ENCODE results near the gene ELK3. TPM values are rescaled to one million over a fixed set of nuclear protein-coding genes. Genes with fewer than 3 reads are reported as not detected.

Gene ELK3
- total and polyA plus RNA-seq, 9 of the 15 experiments (the other 6 are each of a cell fraction or from before 2014, with no cell fraction given) = 1.5 to 5.5 (median 2.9) TPM

DNA sequence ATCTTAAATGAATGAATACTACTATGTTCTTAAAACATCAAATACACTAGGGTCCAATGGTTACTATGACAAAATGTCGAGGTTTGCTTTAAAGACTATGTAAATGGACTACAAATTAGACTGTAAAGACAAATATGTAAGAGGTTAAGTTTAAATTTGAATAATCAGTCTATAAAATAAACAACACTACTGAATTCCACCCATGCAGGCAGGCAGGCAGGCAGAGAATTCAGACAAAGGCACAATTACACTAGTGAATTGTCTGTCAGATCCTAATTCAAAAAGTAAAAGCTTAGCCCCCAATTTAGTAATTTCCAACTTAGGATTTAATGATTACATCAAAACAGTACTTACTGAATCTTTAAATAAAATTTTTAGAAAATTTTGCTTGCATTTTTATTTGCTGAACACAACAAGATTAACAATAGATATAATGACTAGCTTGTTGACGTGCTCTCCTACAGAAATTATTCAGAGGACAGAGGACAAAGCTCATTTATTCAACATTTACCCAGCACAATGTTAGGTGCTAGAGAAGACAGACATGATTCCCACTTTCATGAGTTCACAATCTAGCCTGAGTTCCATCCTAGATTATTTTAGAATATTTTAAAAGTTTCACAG, 108.6 kb downstream of the ELK3 start:
- in situ Hi-C loops (cut with MboI) (no loop called here), intact Hi-C loops (cut with micrococcal nuclease) (loop anchor here (10.0 kb wide), 1 partner anchor 212 kb away; no protein-coding TSS in a partner anchor)
- H3K9ac ChIP-seq (ENCODE audit: insufficient read depth in 1 of 2, low read depth in 2 of 2, low read length in 2 of 2) = no peak overlapping the region
- no peak overlapping the region for H3K27ac ChIP-seq (ENCODE audit: extremely low read depth, low read depth, low read length)
- no peak overlapping the region for H3K4me2 ChIP-seq (ENCODE audit: insufficient read depth, low read length)
- no peak overlapping the region for H3K4me3 ChIP-seq
- peaks cover 12% of the 10 kb centered on the region; the same call in 1 of the 3 replicates for H3K36me3 ChIP-seq (ENCODE audit: control insufficient read depth, insufficient read depth, low read length)
- no peaks in the 10 kb centered on the region; the same call in 1 of the 3 replicates for H3K79me2 ChIP-seq (ENCODE audit: control insufficient read depth, insufficient read depth, low read length)
- H2AFZ ChIP-seq (ENCODE audit: low read depth, low read length) = no peak overlapping the region
- CTCF ChIA-PET (ENCODE audit: low intra/inter-chr PET ratio) = interaction anchor here (0.7 to 0.8 kb wide), 2 partner anchors 98 to 215 kb away, joined by 3 to 5 read pairs; no protein-coding TSS in a partner anchor
- TF ChIP-seq L3MBTL2 (IDR thresholded peaks at IDR 0.05) (no peak), SRSF9 (IDR thresholded peaks at IDR 0.05; ENCODE audit: borderline replicate concordance, low read depth, low read length) (no peak), BMI1 (IDR thresholded peaks at IDR 0.05; ENCODE audit: low read length) (no peak), GABPB2 (CRISPR knock-in tag; conservative IDR thresholded peaks at IDR 0.05) (no peak), POLR2B (IDR thresholded peaks at IDR 0.05; ENCODE audit: low read depth, partially characterized antibody) (no peak), NR2F6 (CRISPR knock-in tag; IDR thresholded peaks at IDR 0.05) (no peak)
- no peaks in the 10 kb centered on the region for H3K9me1 ChIP-seq (ENCODE audit: control insufficient read depth, insufficient read depth, low read length)
- WGBS (ENCODE audit: insufficient coverage, low coverage, missing lambda C conversion rate) = 84% methylated on average over 2 of the region's 2 CpGs
- no peaks in the 10 kb centered on the region for H4K20me1 ChIP-seq (replicated peaks; ENCODE audit: control insufficient read depth, insufficient read depth, low read length)
- POLR2A ChIA-PET = interaction anchor here (0.9 kb wide), 1 partner anchor 11 kb away, joined by 3 read pairs; no protein-coding TSS in a partner anchor
- BruUV-seq (replicated peaks) = no TSS peak
- H3K27me3 ChIP-seq (ENCODE audit: control insufficient read depth in 2 of 2, insufficient read depth in 2 of 2, low read length in 2 of 2) = no peaks in the 10 kb centered on the region
- no peaks in the 10 kb centered on the region for H3K4me1 ChIP-seq (replicated peaks in 1 of 2; ENCODE audit: control insufficient read depth in 2 of 2, insufficient read depth in 2 of 2, low read length in 2 of 2)
- no peak for DNase-seq (ENCODE audit: extremely low read depth in 1 of 4, low spot score in 3 of 4)
- H3K9me3 ChIP-seq (replicated peaks; ENCODE audit: control insufficient read depth, insufficient read depth, low read depth, low read length) = no peaks in the 10 kb centered on the region
- ATAC-seq = no peak
- FAIRE-seq = no peak
